GM21360 (cell line): ENCODE results near the gene FANCI.

Source experiments
- ATAC-seq: cut with Tn5 transposase; IDR thresholded peaks from one replicate; pipeline ENCODE4 v1.9.1; 2021; ENCODE audit warnings: mild to moderate bottlenecking, moderate library complexity; ENCODE audit not compliant: unreplicated experiment

Gene FANCI

GRCh38 chr15:89359471-89360293 is 115.9 kb downstream of the FANCI start:
- no peak for ATAC-seq

GRCh38 chr15:89360294-89360971 is 116.7 kb downstream of the FANCI start:
- no peak for ATAC-seq

DNA sequence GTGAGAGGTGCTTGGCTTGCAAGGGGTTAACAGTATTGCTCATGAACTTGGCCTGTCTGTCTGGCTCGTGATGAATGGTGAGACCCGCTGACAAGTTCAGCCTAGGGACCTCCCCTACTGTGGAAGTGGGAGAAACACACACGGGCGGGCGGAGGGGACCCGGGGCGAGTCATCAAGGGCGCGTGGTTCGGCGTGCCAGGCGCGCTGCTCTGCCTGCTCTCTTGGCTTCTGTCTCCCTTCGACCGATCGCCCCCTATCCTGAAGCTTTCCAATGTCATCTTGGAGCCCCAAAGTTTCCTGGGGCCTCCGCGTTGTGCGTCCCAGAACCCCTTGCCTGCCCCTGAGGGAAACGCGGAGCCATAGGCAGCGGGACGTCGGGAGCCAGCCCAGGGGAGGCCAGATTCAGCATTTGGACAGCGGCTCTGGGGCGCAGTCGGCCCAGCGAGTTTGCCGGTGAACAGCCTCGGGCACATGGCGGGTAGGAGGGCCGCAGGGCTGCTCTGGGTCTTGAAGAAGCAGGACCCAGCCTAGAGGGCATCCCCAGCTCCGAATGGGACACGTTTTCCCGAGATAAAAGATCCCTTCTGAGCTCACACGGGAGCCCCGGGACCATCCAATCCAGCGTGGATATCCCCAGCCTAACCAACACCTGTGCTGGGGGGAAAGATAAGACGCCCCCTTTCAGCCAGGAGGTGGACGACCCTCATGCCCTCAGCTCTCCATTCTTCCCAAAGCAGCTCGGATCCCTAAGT is 117.8 kb downstream of the FANCI start:
- no peak for ATAC-seq

DNA sequence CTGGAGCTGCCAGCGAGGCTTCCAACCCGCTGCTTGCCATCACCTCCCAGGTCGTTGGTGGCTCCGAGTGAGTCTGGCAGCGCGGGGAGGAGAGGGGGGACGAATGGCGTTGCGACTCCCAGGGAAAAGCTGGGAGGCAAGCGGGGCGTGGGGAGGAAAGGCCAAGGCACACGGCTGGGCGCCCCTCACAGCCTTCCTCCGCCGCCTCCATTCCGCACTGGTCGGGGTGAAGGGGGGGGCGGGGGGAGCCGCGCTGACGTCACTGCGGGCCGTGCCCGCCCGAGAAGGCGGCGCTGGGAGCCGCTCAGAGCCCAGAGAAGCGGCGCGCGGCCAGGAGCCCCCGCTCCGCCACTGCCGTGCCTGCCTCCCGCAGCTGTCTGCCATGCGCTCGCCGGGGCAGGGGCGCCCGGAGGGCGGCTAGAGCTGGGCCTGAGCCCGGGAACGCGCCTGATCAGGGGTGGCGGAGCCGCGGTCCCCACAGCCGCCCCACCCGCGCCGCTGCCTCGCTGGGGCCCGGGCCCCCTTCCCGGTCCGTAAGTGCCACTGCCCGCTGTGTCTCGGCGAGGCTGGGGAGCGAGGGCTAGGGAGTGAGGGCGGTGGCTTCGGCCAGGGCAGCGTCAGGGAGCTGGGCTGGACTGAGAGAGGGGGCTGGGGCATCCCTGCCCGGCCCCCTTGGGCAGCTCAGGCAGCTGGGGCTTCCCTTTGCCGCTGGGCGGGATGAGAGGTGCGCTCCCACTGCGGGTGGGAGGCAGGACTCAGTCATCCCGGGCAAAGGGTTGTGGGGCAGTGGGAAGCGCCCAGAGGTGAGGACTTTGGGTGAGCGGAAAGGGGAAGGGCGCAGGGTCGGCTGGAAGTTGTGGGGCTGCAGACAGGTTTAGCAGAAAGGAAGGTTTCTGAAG is 118.7 kb downstream of the FANCI start:
- no peak for ATAC-seq

GRCh38 chr15:89363133-89363532 is 119.4 kb downstream of the FANCI start:
- no peak for ATAC-seq

DNA sequence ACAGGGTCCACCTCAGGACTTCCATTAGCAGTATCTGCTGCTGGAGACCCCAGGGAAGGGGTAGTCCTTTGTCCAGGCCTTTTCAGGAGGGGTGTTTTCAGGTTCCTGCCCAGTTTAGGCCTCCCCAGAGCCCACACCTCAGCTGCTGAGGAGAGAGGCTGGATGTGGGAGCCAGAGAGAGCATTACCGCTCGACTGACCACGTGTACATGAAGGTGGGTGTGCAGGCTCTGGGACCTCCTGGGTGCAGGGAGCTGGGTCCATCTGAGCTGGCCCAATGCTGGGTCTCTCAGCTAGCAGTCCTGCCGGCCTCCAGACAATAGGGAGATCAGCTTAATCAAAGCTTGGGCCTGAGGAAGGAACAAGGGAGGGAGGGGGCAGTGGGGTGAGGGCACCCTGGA is 120.0 kb downstream of the FANCI start:
- no peak for ATAC-seq

DNA sequence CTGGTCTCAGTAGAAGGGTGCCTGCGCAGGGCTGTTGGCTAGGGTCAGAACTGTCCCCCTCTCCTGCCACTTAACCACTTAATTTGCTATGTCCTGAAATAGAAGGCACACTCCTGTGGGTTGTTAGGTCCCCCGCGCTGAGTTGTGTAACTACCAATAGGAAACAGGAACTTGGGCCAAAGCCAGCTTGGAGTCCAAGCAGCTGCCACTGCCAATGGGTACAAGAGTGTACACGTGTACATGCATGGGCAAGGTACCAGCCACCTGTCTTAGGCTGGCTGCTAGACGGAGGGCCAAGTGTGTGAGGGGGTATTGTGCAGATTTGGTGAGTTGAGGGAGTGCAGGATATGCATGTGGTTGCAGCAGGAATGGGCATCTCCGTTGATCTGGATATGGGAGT is 120.6 kb downstream of the FANCI start:
- ATAC-seq: no peak

GRCh38 chr15:89364741-89365450 is 121.1 kb downstream of the FANCI start:
- ATAC-seq: no peak

DNA sequence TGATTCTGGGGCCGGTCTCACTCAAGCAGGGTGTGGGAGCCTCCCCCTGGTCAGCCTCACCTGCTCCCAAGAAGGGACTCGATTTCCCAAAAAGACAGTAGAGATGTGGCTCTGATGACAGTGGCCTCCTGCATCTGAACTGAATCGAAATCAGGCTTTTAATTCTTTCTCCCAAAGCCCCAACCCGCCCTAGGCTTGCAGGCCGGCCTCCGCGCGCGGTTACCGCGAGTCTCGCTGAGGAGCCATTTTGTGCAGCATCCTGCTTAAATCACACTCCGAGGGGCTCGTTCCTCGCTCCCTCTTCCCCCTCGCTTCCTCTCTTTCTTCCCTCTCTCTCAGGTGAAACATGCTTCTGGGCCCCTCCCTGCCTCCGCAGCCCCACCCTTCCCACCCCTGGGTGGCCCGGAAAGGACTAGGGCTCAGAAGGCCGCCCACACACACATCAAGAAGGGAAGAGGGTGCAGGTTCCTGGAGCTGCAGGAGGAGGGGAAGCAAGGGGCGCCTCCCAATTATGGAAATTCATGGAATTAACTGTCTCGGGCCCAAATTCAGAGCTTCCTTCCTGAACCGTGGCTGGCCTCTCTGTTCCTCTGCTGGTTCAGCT is 121.8 kb downstream of the FANCI start:
- no peak for ATAC-seq
